DOHH2 (cell line): Measurements from ENCODE around the gene CERS5.

ENCODE experiments used
- H3F3A ChIP-seq: fragments of 200-600 bp; sonication (generic), shearing (Covaris generic); 2 replicates; pipeline ENCODE4 v1.6.0; 2016; ENCODE audit warnings: antibody characterized with exemption, mild to moderate bottlenecking; ENCODE audit not compliant: control insufficient read depth, insufficient read depth
- H3K27ac ChIP-seq: fragments of 200-600 bp; sonication (generic); 2 replicates; pipeline ENCODE4 v1.5.1; 2014; ENCODE audit warnings: low read depth, mild to moderate bottlenecking, low read length, moderate library complexity
- H3K27me3 ChIP-seq: fragments of 200-600 bp; sonication (generic); 2 replicates; pipeline ENCODE4 v1.6.1; 2014; ENCODE audit warnings: mild to moderate bottlenecking, low read length, mixed read lengths; ENCODE audit not compliant: control insufficient read depth
- H3K36me3 ChIP-seq: fragments of 200-600 bp; sonication (generic); 2 replicates; pipeline ENCODE4 v1.6.1; 2014; ENCODE audit warnings: mild to moderate bottlenecking, low read length, moderate library complexity, mixed read lengths; ENCODE audit not compliant: control insufficient read depth
- H3K4me1 ChIP-seq: fragments of 200-600 bp; sonication (generic); 2 replicates; pipeline ENCODE4 v1.6.1; 2014; ENCODE audit warnings: mild to moderate bottlenecking, low read length, mixed read lengths; ENCODE audit not compliant: control insufficient read depth
- H3K4me2 ChIP-seq: fragments of 200-600 bp; sonication (generic); 2 replicates; pipeline ENCODE4 v1.6.0; 2014; ENCODE audit warnings: mild to moderate bottlenecking, low read length, moderate library complexity
- H3K4me3 ChIP-seq: fragments of 200-600 bp; sonication (generic); 2 replicates; pipeline ENCODE4 v1.5.1; 2014; ENCODE audit warnings: mild to moderate bottlenecking, low read length, mixed read lengths
- H3K79me2 ChIP-seq: fragments of 200-600 bp; sonication (generic); 2 replicates; pipeline ENCODE4 v1.6.1; 2014; ENCODE audit warnings: mild to moderate bottlenecking, low read length, mixed read lengths; ENCODE audit not compliant: control insufficient read depth
- H3K9me2 ChIP-seq: fragments of 200-600 bp; sonication (generic); replicated peaks from 2 replicates; pipeline ENCODE4 v1.6.1; 2014; ENCODE audit warnings: mild to moderate bottlenecking, low read length, mixed read lengths; ENCODE audit not compliant: control insufficient read depth
- H3K9me3 ChIP-seq: fragments of 200-600 bp; sonication (generic); 2 replicates; pipeline ENCODE4 v1.6.1; 2014; ENCODE audit warnings: antibody characterized with exemption, low read length, mixed read lengths; ENCODE audit not compliant: control insufficient read depth, insufficient read depth
- H4K20me1 ChIP-seq: fragments of 200-600 bp; sonication (generic); 2 replicates; pipeline ENCODE4 v1.6.0; 2014; ENCODE audit warnings: low read depth, mild to moderate bottlenecking, antibody characterized with exemption, low read length, moderate library complexity; ENCODE audit not compliant: control insufficient read depth, insufficient read depth
- EZH2phosphoT487 ChIP-seq: fragments of 200-600 bp; sonication (generic); IDR thresholded peaks from 2 replicates; pipeline ENCODE4 v1.6.1; 2017; ENCODE audit warnings: borderline replicate concordance, mild to moderate bottlenecking, antibody characterized with exemption, low read length, moderate library complexity, mixed read lengths
- TF ChIP-seq, protein P1 (sequence below): fragments of 200-600 bp; sonication (generic); IDR thresholded peaks from one replicate; pipeline ENCODE4 v1.5.1; 2014; ENCODE audit warnings: antibody characterized with exemption, mild to moderate bottlenecking, low read depth, low read length; ENCODE audit not compliant: poor library complexity, severe bottlenecking

The CERS5 gene

DNA sequence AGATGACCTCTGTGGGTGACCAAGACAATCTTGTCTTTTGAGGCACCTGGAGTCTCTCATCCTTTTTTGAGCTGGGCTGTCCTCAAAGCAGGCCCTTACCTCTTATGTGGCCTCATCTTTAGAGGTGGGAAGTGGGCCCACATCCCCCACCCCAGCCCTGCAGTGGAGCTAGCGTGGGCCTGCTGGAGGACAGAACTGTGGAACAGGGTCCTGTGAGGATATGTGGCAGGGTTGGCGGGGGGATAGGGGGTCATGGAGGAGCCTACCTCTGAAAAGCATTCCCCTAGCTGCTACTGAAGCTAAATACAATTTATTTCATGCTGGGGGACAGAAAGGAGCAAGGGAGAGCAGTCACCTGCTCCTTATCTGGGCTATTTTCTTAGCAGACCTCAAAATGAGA, 63.8 kb downstream of the CERS5 start:
- TF ChIP-seq, protein P1, sequence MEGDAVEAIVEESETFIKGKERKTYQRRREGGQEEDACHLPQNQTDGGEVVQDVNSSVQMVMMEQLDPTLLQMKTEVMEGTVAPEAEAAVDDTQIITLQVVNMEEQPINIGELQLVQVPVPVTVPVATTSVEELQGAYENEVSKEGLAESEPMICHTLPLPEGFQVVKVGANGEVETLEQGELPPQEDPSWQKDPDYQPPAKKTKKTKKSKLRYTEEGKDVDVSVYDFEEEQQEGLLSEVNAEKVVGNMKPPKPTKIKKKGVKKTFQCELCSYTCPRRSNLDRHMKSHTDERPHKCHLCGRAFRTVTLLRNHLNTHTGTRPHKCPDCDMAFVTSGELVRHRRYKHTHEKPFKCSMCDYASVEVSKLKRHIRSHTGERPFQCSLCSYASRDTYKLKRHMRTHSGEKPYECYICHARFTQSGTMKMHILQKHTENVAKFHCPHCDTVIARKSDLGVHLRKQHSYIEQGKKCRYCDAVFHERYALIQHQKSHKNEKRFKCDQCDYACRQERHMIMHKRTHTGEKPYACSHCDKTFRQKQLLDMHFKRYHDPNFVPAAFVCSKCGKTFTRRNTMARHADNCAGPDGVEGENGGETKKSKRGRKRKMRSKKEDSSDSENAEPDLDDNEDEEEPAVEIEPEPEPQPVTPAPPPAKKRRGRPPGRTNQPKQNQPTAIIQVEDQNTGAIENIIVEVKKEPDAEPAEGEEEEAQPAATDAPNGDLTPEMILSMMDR = no peak
- no peak for TF ChIP-seq EZH2phosphoT487
- no peaks in the 10 kb centered on the region for H3K9me2 ChIP-seq
- no peaks in the 10 kb centered on the region for H4K20me1 ChIP-seq
- H3K27ac ChIP-seq = no peak overlapping the region
- no peak overlapping the region for H3K4me2 ChIP-seq
- H3K36me3 ChIP-seq = peaks cover 25% of the 10 kb centered on the region
- H3K4me1 ChIP-seq = peaks cover 4% of the 10 kb centered on the region; the same call in 1 of the 2 replicates
- H3K79me2 ChIP-seq = no peaks in the 10 kb centered on the region
- no peaks in the 10 kb centered on the region for H3F3A ChIP-seq
- H3K27me3 ChIP-seq = no peaks in the 10 kb centered on the region
- no peak overlapping the region for H3K4me3 ChIP-seq
- H3K9me3 ChIP-seq = no peaks in the 10 kb centered on the region

DNA sequence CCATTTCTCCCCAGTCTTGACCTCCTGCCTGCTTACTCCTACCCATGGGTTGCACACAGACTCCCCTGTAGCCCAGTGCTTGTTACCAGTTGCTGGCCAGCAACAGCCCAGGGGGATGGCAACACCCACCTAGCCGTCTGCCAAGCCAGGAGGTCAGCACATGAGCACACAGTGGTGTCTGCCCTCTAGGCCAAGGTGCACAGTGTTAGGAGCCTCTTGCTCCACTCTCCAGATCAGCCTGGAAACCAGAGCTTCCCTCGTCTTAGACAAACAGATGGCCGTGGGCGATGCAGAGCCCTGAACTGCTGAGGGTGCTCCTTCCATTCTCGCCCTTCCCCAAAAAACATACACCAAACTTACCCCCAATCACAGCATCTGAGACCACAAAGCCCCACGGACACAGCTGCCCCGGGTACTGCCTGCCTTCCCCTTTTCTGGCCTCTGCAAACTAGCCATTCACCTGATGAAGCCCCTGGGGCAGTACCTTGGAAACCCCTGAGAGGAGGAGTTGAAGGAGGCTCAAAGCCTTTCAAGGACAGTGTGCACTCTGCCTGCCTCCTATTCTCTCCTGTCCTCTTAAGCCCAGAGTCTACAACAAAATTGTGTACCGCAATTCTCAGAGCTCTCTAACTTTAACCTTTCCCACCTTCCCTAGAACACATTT, 64.4 kb downstream of the CERS5 start:
- H4K20me1 ChIP-seq = no peaks in the 10 kb centered on the region
- no peak overlapping the region for H3K27ac ChIP-seq
- H3F3A ChIP-seq = no peaks in the 10 kb centered on the region; the same call in 1 of the 2 replicates
- H3K36me3 ChIP-seq = peaks cover 30% of the 10 kb centered on the region
- H3K9me3 ChIP-seq = no peaks in the 10 kb centered on the region
- no peaks in the 10 kb centered on the region for H3K9me2 ChIP-seq
- TF ChIP-seq, protein P1 = no peak
- TF ChIP-seq EZH2phosphoT487 = no peak
- H3K79me2 ChIP-seq = no peaks in the 10 kb centered on the region
- H3K27me3 ChIP-seq = no peaks in the 10 kb centered on the region
- H3K4me2 ChIP-seq = no peak overlapping the region
- H3K4me1 ChIP-seq = peaks cover 4% of the 10 kb centered on the region; the same call in 1 of the 2 replicates
- no peak overlapping the region for H3K4me3 ChIP-seq

DNA sequence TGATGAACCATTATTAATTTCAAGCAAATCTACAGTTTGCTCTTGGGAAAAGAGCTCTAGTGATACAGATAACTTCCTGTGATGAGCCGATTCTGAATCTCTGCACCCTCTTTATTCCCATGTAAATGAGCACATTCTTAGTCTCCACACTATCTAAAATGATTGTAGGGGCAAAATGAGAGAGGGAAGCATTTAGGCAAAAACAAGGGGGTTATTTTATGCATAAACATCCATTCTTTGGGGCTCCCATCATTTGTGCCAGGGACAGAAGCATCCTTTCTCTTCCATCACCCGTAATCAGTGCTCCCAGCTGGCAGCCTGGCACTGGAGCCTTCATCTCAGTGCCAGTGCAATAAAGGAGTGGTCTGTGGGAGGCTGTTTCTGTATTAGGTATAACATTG, 65.0 kb downstream of the CERS5 start:
- Histone ChIP-seq H4K20me1 (no peaks in the 10 kb centered on the region), H3K9me3 (no peaks in the 10 kb centered on the region), H3K27ac (no peak overlapping the region), H3F3A (no peaks in the 10 kb centered on the region; the same call in 1 of the 2 replicates), H3K4me1 (peaks cover 4% of the 10 kb centered on the region; the same call in 1 of the 2 replicates), H3K4me3 (no peak overlapping the region), H3K36me3 (peaks cover 33% of the 10 kb centered on the region), H3K79me2 (no peaks in the 10 kb centered on the region), H3K4me2 (no peak overlapping the region), H3K9me2 (no peaks in the 10 kb centered on the region), H3K27me3 (no peaks in the 10 kb centered on the region)
- TF ChIP-seq EZH2phosphoT487 = no peak
- TF ChIP-seq, protein P1 = no peak
